WTC11 (cell line): Measurements from ENCODE around the gene RAET1E. TPM values are rescaled to one million over a fixed set of nuclear protein-coding genes. Genes with fewer than 3 reads are reported as not detected.

ENCODE experiments used
- ATAC-seq: fragments of 200-7000 bp; cut with Tn5 transposase; 2 replicates; pipeline ENCODE4 v1.10.0; 2021; ENCODE audit warnings: mild to moderate bottlenecking, moderate library complexity
- CTCF ChIA-PET: fragments of 300-600 bp; sonication (Branson Sonifier 250); formaldehyde crosslinking; loops from one replicate; lab custom pipeline; 2021; ENCODE audit warnings: antibody characterized with exemption; lab: Charles Lee
- POLR2A ChIA-PET: fragments of 350-600 bp; sonication (Branson Sonifier 250); formaldehyde crosslinking; loops from one replicate; lab custom pipeline; 2021; ENCODE audit warnings: antibody characterized with exemption; lab: Charles Lee
- DNase-seq: peaks from one replicate; pipeline ENCODE4 v3.0.0; 2021; ENCODE audit warnings: low spot score
- H3K27ac Mint-ChIP-seq: 2 replicates; pipeline ENCODE4 v1.8.0; 2021; ENCODE audit warnings: mixed read lengths
- H3K27me3 Mint-ChIP-seq: 2 replicates; pipeline ENCODE4 v1.8.0; 2021; ENCODE audit warnings: low read depth, mild to moderate bottlenecking, moderate library complexity, mixed read lengths
- H3K36me3 Mint-ChIP-seq: 2 replicates; pipeline ENCODE4 v1.8.0; 2021; ENCODE audit warnings: mixed read lengths
- H3K4me1 Mint-ChIP-seq: 2 replicates; pipeline ENCODE4 v1.8.0; 2022; ENCODE audit warnings: mixed read lengths
- H3K4me3 Mint-ChIP-seq: 2 replicates; pipeline ENCODE4 v1.8.0; 2021; ENCODE audit warnings: mild to moderate bottlenecking, moderate library complexity, mixed read lengths
- H3K9me3 Mint-ChIP-seq: 2 replicates; pipeline ENCODE4 v1.8.0; 2021; ENCODE audit warnings: mixed read lengths
- FOXJ3 ChIP-seq: sonication (generic); formaldehyde crosslinking; IDR thresholded peaks from 2 replicates; pipeline ENCODE4 v1.9.0; 2021; ENCODE audit warnings: missing genetic modification reagents, mild to moderate bottlenecking, borderline replicate concordance
- FOXP1 ChIP-seq: sonication (generic); formaldehyde crosslinking; IDR thresholded peaks from 2 replicates; pipeline ENCODE4 v1.8.0; 2022; ENCODE audit warnings: missing genetic modification reagents, mild to moderate bottlenecking, moderate library complexity, borderline replicate concordance
- GABPB1 ChIP-seq: sonication (generic); formaldehyde crosslinking; IDR thresholded peaks from 2 replicates; pipeline ENCODE4 v1.8.1; 2023; ENCODE audit warnings: mild to moderate bottlenecking, missing genetic modification reagents
- OVOL2 ChIP-seq: fragments of 250-450 bp; sonication (Bioruptor Pico); IDR thresholded peaks from 2 replicates; pipeline ENCODE4 v1.9.0; 2021; ENCODE audit warnings: mild to moderate bottlenecking, borderline replicate concordance
- TCF7 ChIP-seq: sonication (generic); formaldehyde crosslinking; IDR thresholded peaks from 2 replicates; pipeline ENCODE4 v1.8.0; 2022; ENCODE audit warnings: mild to moderate bottlenecking, low read depth, missing genetic modification reagents, moderate library complexity
- ZNF671 ChIP-seq: fragments of 250-450 bp; sonication (Bioruptor Pico); IDR thresholded peaks from 2 replicates; pipeline ENCODE4 v1.8.0; 2021; ENCODE audit warnings: mild to moderate bottlenecking
- total RNA-seq: library from RNA; stranded (reverse); gene quantifications from 3 replicates; pipeline ENCODE4 v1.2.3, GENCODE V29; 2021
- TF ChIP-seq, protein P1 (sequence below): sonication (generic); formaldehyde crosslinking; IDR thresholded peaks from 2 replicates; pipeline ENCODE4 v1.8.1; 2022; ENCODE audit warnings: mild to moderate bottlenecking, moderate library complexity, missing genetic modification reagents
- TF ChIP-seq, protein P2 (sequence below): sonication (generic); formaldehyde crosslinking; IDR thresholded peaks from 2 replicates; pipeline ENCODE4 v1.8.0; 2022; ENCODE audit warnings: missing genetic modification reagents
- TF ChIP-seq, protein P3 (sequence below): fragments of 250-450 bp; sonication (Bioruptor Pico); IDR thresholded peaks from 2 replicates; pipeline ENCODE4 v1.9.0; 2021; ENCODE audit warnings: mild to moderate bottlenecking
- TF ChIP-seq, protein P4 (sequence below): sonication (generic); formaldehyde crosslinking; IDR thresholded peaks from 2 replicates; pipeline ENCODE4 v1.8.0; 2023; ENCODE audit warnings: mild to moderate bottlenecking, missing genetic modification reagents
- TF ChIP-seq, protein P5 (sequence below): fragments of 250-450 bp; sonication (Bioruptor Pico); IDR thresholded peaks from 2 replicates; pipeline ENCODE4 v1.9.0; 2021; ENCODE audit warnings: moderate library complexity, mild to moderate bottlenecking, inconsistent platforms, borderline replicate concordance

The RAET1E gene
- total RNA-seq, 1 experiment from 2014 or later: not detected

DNA sequence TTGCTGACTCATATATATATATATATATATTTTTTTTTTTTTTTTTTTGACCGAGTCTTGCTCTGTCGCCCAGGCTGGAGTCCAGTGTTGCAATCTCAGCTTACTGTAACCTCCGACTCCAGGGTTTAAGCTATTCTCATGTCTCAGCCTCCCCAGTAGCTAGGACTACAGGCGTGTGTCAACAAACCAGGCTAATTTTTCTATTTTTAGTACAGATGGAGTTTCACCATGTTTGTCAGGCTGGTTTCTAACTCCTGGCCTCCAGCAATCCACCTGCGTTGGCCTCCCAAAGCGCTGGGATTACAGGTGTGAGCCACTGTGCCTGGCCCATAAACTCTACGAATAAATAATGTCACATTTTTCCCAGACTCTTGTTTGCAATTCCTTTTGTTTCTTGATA is 38.5 kb downstream of the RAET1E start:
- no peak overlapping the region for H3K27ac Mint-ChIP-seq
- peaks cover 15% of the 10 kb centered on the region for H3K27me3 Mint-ChIP-seq
- ATAC-seq: no peak
- ChIA-PET POLR2A (no interaction called here), CTCF (interaction anchor here (1.0 to 1.1 kb wide), 2 partner anchors 58 to 958 kb away, joined by 3 read pairs; no protein-coding TSS in a partner anchor)
- no peak for DNase-seq
- H3K4me1 Mint-ChIP-seq: peaks cover 62% of the 10 kb centered on the region
- H3K36me3 Mint-ChIP-seq: no peaks in the 10 kb centered on the region
- TF ChIP-seq GABPB1 (CRISPR knock-in tag): peak; percentile 75
- TF ChIP-seq, protein P1, sequence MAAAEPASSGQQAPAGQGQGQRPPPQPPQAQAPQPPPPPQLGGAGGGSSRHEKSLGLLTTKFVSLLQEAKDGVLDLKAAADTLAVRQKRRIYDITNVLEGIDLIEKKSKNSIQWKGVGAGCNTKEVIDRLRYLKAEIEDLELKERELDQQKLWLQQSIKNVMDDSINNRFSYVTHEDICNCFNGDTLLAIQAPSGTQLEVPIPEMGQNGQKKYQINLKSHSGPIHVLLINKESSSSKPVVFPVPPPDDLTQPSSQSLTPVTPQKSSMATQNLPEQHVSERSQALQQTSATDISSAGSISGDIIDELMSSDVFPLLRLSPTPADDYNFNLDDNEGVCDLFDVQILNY (CRISPR knock-in tag): no peak
- H3K4me3 Mint-ChIP-seq: no peak overlapping the region
- no peaks in the 10 kb centered on the region for H3K9me3 Mint-ChIP-seq

DNA sequence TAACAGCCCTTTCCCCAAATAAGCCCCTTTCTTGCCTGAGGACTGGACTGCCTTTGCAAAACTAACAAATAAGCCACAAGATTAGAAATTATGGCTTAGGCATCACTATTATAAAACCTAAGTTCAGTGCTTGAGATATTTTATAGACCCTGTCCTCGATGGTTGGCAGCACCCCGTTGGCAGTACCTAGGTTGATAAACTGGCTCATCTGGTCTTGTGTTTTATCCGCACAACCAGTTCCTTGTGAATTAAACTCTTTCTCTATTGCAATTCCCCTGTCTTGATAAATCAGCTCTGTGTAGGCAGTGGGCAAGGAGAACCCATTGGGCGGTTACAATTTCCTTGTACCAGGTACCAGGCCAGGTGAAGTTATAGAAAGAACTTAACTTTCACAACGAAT is 40.4 kb downstream of the RAET1E start:
- peaks cover 56% of the 10 kb centered on the region for H3K4me1 Mint-ChIP-seq
- ATAC-seq (no peak), DNase-seq (no peak)
- ChIA-PET CTCF (interaction anchor here (1.6 kb wide), 1 partner anchor 17 kb away, joined by 3 read pairs; no protein-coding TSS in a partner anchor), POLR2A (no interaction called here)
- no peaks in the 10 kb centered on the region for H3K9me3 Mint-ChIP-seq
- TF ChIP-seq ZNF671 (CRISPR knock-in tag) (no peak), FOXJ3 (CRISPR knock-in tag) (no peak), FOXP1 (CRISPR knock-in tag) (no peak), OVOL2 (CRISPR knock-in tag) (no peak), TCF7 (no peak)
- TF ChIP-seq, protein P2, sequence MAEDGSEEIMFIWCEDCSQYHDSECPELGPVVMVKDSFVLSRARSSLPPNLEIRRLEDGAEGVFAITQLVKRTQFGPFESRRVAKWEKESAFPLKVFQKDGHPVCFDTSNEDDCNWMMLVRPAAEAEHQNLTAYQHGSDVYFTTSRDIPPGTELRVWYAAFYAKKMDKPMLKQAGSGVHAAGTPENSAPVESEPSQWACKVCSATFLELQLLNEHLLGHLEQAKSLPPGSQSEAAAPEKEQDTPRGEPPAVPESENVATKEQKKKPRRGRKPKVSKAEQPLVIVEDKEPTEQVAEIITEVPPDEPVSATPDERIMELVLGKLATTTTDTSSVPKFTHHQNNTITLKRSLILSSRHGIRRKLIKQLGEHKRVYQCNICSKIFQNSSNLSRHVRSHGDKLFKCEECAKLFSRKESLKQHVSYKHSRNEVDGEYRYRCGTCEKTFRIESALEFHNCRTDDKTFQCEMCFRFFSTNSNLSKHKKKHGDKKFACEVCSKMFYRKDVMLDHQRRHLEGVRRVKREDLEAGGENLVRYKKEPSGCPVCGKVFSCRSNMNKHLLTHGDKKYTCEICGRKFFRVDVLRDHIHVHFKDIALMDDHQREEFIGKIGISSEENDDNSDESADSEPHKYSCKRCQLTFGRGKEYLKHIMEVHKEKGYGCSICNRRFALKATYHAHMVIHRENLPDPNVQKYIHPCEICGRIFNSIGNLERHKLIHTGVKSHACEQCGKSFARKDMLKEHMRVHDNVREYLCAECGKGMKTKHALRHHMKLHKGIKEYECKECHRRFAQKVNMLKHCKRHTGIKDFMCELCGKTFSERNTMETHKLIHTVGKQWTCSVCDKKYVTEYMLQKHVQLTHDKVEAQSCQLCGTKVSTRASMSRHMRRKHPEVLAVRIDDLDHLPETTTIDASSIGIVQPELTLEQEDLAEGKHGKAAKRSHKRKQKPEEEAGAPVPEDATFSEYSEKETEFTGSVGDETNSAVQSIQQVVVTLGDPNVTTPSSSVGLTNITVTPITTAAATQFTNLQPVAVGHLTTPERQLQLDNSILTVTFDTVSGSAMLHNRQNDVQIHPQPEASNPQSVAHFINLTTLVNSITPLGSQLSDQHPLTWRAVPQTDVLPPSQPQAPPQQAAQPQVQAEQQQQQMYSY: no peak
- TF ChIP-seq, protein P3, sequence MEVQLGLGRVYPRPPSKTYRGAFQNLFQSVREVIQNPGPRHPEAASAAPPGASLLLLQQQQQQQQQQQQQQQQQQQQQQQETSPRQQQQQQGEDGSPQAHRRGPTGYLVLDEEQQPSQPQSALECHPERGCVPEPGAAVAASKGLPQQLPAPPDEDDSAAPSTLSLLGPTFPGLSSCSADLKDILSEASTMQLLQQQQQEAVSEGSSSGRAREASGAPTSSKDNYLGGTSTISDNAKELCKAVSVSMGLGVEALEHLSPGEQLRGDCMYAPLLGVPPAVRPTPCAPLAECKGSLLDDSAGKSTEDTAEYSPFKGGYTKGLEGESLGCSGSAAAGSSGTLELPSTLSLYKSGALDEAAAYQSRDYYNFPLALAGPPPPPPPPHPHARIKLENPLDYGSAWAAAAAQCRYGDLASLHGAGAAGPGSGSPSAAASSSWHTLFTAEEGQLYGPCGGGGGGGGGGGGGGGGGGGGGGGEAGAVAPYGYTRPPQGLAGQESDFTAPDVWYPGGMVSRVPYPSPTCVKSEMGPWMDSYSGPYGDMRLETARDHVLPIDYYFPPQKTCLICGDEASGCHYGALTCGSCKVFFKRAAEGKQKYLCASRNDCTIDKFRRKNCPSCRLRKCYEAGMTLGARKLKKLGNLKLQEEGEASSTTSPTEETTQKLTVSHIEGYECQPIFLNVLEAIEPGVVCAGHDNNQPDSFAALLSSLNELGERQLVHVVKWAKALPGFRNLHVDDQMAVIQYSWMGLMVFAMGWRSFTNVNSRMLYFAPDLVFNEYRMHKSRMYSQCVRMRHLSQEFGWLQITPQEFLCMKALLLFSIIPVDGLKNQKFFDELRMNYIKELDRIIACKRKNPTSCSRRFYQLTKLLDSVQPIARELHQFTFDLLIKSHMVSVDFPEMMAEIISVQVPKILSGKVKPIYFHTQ (CRISPR knock-in tag): no peak
- TF ChIP-seq, protein P4, sequence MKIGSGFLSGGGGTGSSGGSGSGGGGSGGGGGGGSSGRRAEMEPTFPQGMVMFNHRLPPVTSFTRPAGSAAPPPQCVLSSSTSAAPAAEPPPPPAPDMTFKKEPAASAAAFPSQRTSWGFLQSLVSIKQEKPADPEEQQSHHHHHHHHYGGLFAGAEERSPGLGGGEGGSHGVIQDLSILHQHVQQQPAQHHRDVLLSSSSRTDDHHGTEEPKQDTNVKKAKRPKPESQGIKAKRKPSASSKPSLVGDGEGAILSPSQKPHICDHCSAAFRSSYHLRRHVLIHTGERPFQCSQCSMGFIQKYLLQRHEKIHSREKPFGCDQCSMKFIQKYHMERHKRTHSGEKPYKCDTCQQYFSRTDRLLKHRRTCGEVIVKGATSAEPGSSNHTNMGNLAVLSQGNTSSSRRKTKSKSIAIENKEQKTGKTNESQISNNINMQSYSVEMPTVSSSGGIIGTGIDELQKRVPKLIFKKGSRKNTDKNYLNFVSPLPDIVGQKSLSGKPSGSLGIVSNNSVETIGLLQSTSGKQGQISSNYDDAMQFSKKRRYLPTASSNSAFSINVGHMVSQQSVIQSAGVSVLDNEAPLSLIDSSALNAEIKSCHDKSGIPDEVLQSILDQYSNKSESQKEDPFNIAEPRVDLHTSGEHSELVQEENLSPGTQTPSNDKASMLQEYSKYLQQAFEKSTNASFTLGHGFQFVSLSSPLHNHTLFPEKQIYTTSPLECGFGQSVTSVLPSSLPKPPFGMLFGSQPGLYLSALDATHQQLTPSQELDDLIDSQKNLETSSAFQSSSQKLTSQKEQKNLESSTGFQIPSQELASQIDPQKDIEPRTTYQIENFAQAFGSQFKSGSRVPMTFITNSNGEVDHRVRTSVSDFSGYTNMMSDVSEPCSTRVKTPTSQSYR (CRISPR knock-in tag): no peak
- TF ChIP-seq, protein P5, sequence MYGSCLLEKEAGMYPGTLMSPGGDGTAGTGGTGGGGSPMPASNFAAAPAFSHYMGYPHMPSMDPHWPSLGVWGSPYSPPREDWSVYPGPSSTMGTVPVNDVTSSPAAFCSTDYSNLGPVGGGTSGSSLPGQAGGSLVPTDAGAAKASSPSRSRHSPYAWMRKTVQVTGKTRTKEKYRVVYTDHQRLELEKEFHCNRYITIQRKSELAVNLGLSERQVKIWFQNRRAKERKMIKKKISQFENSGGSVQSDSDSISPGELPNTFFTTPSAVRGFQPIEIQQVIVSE (CRISPR knock-in tag): no peak
- H3K36me3 Mint-ChIP-seq: no peaks in the 10 kb centered on the region
- no peak overlapping the region for H3K4me3 Mint-ChIP-seq
- peaks cover 8% of the 10 kb centered on the region for H3K27me3 Mint-ChIP-seq
- H3K27ac Mint-ChIP-seq: no peak overlapping the region
